ENCODE measurements around the gene IL13. TPM values are rescaled to one million over a fixed set of nuclear protein-coding genes. Genes with fewer than 3 reads are reported as not detected.
A peak's percentile ranks its signal among the peaks of the same experiment; 100 is the strongest.

The IL13 gene
- total RNA-seq, 1 experiment from 2014 or later: not detected

GRCh38 chr5:132677191-132677590 is 19.2 kb downstream of the IL13 start:
- TF ChIP-seq CTCF (IDR thresholded peaks at IDR 0.05; ENCODE audit: insufficient read depth in 1 of 2, low read depth in 1 of 2, low read length in 1 of 2, severe bottlenecking in 1 of 2, unreplicated experiment in 1 of 2): peak in 1 of 2 experiments; percentile 44
- Mint-ChIP-seq H3K27me3 (ENCODE audit: insufficient read depth, unreplicated experiment) (no peaks in the 10 kb centered on the region), H3K4me1 (ENCODE audit: low read depth, unreplicated experiment) (no peaks in the 10 kb centered on the region), H3K27ac (ENCODE audit: unreplicated experiment) (no peak overlapping the region), H3K36me3 (ENCODE audit: insufficient read depth, unreplicated experiment) (no peaks in the 10 kb centered on the region), H3K9me3 (ENCODE audit: unreplicated experiment) (no peaks in the 10 kb centered on the region), H3K4me3 (ENCODE audit: unreplicated experiment) (no peak overlapping the region)
- Histone ChIP-seq H3K36me3 (ENCODE audit: control insufficient read depth, insufficient read depth, low read length) (no peaks in the 10 kb centered on the region), H3K4me3 (ENCODE audit: low read depth, low read length) (no peak overlapping the region), H3K9me3 (no peaks in the 10 kb centered on the region), H3K27me3 (replicated peaks; ENCODE audit: control insufficient read depth, insufficient read depth, low read length) (no peaks in the 10 kb centered on the region), H3K4me1 (peaks cover 5% of the 10 kb centered on the region; the same call in 1 of the 2 replicates)
- intact Hi-C loops (cut with micrococcal nuclease; ENCODE audit: unreplicated experiment): loop anchor here (10.0 kb wide), 1 partner anchor 152 kb away; no protein-coding TSS in a partner anchor
- DNase-seq: peak; percentile 66 to 82
- no TSS peak for BruUV-seq (replicated peaks)
- CTCF ChIA-PET: interaction anchor here (1.0 to 1.1 kb wide), 2 partner anchors 74 to 143 kb away, joined by 3 to 6 read pairs; no protein-coding TSS in a partner anchor
- POLR2A ChIA-PET: no interaction called here

GRCh38 chr5:132677682-132678400 is 19.9 kb downstream of the IL13 start:
- intact Hi-C loops (cut with micrococcal nuclease; ENCODE audit: unreplicated experiment): loop anchor here (10.0 kb wide), 1 partner anchor 153 kb away; no protein-coding TSS in a partner anchor
- no peaks in the 10 kb centered on the region for H3K27me3 Mint-ChIP-seq (ENCODE audit: insufficient read depth, unreplicated experiment)
- H3K4me3 Mint-ChIP-seq (ENCODE audit: unreplicated experiment): no peak overlapping the region
- ChIA-PET POLR2A (no interaction called here), CTCF (interaction anchor here (1.0 to 1.1 kb wide), 2 partner anchors 75 to 142 kb away, joined by 3 to 6 read pairs; no protein-coding TSS in a partner anchor)
- Histone ChIP-seq H3K36me3 (ENCODE audit: control insufficient read depth, insufficient read depth, low read length) (no peaks in the 10 kb centered on the region), H3K4me1 (peaks cover 5% of the 10 kb centered on the region; the same call in 1 of the 2 replicates), H3K4me3 (ENCODE audit: low read depth, low read length) (no peak overlapping the region), H3K9me3 (no peaks in the 10 kb centered on the region), H3K27me3 (replicated peaks; ENCODE audit: control insufficient read depth, insufficient read depth, low read length) (no peaks in the 10 kb centered on the region)
- no peak for TF ChIP-seq CTCF (IDR thresholded peaks at IDR 0.05; ENCODE audit: insufficient read depth in 1 of 2, low read depth in 1 of 2, low read length in 1 of 2, severe bottlenecking in 1 of 2, unreplicated experiment in 1 of 2)
- no peaks in the 10 kb centered on the region for H3K4me1 Mint-ChIP-seq (ENCODE audit: low read depth, unreplicated experiment)
- no TSS peak for BruUV-seq (replicated peaks)
- H3K36me3 Mint-ChIP-seq (ENCODE audit: insufficient read depth, unreplicated experiment): no peaks in the 10 kb centered on the region
- no peaks in the 10 kb centered on the region for H3K9me3 Mint-ChIP-seq (ENCODE audit: unreplicated experiment)
- no peak for DNase-seq
- no peak overlapping the region for H3K27ac Mint-ChIP-seq (ENCODE audit: unreplicated experiment)

GRCh38 chr5:132678735-132679134 is 20.8 kb downstream of the IL13 start:
- H3K36me3 Mint-ChIP-seq (ENCODE audit: insufficient read depth, unreplicated experiment): no peaks in the 10 kb centered on the region
- Histone ChIP-seq H3K9me3 (no peaks in the 10 kb centered on the region), H3K4me1 (peaks cover 5% of the 10 kb centered on the region; the same call in 1 of the 2 replicates), H3K27me3 (replicated peaks; ENCODE audit: control insufficient read depth, insufficient read depth, low read length) (no peaks in the 10 kb centered on the region), H3K4me3 (ENCODE audit: low read depth, low read length) (no peak overlapping the region), H3K36me3 (ENCODE audit: control insufficient read depth, insufficient read depth, low read length) (no peaks in the 10 kb centered on the region)
- H3K9me3 Mint-ChIP-seq (ENCODE audit: unreplicated experiment): no peaks in the 10 kb centered on the region
- no peaks in the 10 kb centered on the region for H3K4me1 Mint-ChIP-seq (ENCODE audit: low read depth, unreplicated experiment)
- POLR2A ChIA-PET: no interaction called here
- no peak for TF ChIP-seq CTCF (IDR thresholded peaks at IDR 0.05; ENCODE audit: insufficient read depth in 1 of 2, low read depth in 1 of 2, low read length in 1 of 2, severe bottlenecking in 1 of 2, unreplicated experiment in 1 of 2)
- no peak overlapping the region for H3K27ac Mint-ChIP-seq (ENCODE audit: unreplicated experiment)
- H3K4me3 Mint-ChIP-seq (ENCODE audit: unreplicated experiment): no peak overlapping the region
- intact Hi-C loops (cut with micrococcal nuclease; ENCODE audit: unreplicated experiment): loop anchor here (10.0 kb wide), 1 partner anchor 154 kb away; no protein-coding TSS in a partner anchor
- H3K27me3 Mint-ChIP-seq (ENCODE audit: insufficient read depth, unreplicated experiment): no peaks in the 10 kb centered on the region
- BruUV-seq (replicated peaks): no TSS peak
- no peak for DNase-seq
- CTCF ChIA-PET: interaction anchor here (0.6 kb wide), 1 partner anchor 182 kb away, joined by 5 read pairs; no protein-coding TSS in a partner anchor

Measured in Caco-2 (cell line).